GM19397 (cell line): Measurements from ENCODE around the gene TMEM54.
"Not testable (repeated sequence)": the region's sequence is repeated elsewhere in the genome, so short reads cannot be mapped to it uniquely, and the experiment has no call there.

Experiments
- ATAC-seq: cut with Tn5 transposase; IDR thresholded peaks from one replicate; pipeline ENCODE4 v1.9.1; 2021; ENCODE audit warnings: mild to moderate bottlenecking, moderate library complexity; ENCODE audit not compliant: unreplicated experiment

Gene TMEM54

GRCh38 chr1:32919811-32920733 lies 18.9 kb upstream of the TMEM54 start:
- ATAC-seq, result no peak

GRCh38 chr1:32918179-32918578 lies 17.0 kb upstream of the TMEM54 start:
- no peak for ATAC-seq

GRCh38 chr1:32917521-32917920 lies 16.3 kb upstream of the TMEM54 start:
- ATAC-seq, result no peak

DNA sequence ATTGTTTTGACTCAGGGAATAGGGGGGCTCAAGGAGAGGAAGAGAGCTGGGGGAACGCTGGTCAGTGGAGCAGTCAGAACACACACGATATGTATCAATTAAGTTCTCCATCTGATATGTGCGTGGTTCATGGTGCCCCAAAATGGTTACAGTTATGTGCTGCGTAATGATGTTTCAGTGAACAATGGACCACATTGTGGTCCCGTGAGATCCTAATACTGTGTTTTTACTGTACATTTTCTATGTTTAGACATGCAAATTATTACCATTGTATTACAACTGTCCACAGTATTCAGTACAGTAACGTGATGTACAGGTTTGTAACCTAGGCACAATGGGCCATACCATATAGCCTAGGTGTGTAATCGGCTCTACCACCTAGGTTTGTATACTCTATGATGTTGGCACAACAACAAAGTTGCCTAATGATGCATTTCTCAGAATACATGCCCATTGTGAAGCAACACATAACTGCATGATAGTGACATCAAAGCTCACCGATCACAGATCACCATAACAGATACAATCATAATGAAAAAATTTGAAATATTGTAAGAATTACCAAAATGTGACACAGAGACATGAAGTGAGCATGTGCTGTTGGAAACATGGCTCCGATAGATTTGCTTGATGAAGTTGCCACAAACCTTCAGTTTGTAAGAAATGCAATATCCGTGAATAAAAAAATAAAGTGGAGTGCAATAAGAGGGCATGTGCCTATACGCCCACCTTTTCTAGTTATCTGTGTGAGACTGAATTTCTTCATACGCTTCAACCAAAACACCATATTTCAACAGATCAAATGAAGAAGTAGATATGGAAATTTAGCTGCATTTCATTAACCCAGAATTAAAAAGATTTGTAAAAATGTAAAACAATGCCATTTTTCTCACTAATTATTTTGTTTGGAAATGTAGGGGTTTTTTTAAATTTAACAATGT lies 14.8 kb upstream of the TMEM54 start:
- no peak for ATAC-seq

DNA sequence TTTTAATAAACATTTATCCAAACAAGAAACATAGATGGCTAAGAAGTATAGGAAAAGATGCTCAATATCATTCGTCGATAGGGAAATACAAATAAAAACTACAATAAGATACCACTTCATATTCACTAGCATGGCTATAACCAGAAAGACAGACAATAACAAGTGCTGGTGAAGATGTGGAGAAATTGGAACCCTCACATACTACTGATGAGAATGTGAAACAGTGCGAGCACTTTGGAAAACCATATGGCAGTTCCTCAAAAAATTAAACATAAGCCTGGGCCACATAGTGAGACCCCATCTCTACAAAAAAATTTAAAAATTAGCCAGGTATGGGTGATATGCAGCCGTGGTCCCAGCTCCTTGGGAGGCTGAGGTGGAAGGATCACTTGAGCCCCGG lies 9.1 kb upstream of the TMEM54 start:
- ATAC-seq, result no peak

DNA sequence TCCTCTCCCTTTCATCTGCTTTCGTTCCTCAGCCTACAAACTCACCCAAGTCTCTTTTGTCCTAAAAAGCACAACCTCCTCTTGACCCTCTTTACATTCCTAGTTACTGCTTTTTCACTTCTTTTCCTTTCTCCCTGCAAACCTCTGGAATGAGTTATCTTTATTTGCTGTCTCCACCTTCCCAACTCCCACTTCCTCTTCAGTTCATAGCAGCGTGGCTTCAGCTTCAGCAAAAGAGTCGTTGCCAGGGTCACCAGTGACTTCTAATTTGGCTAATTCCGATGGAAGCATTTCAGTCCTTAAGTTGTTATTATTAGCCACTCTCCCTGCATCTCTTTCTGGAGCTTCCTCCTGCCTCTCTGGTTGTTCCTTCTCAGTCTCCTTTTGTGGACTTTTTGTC lies 6.2 kb upstream of the TMEM54 start:
- no peak for ATAC-seq

- no peak for ATAC-seq
Measured at GRCh38 chr1:32906654-32907053, 5.5 kb upstream of the TMEM54 start.

DNA sequence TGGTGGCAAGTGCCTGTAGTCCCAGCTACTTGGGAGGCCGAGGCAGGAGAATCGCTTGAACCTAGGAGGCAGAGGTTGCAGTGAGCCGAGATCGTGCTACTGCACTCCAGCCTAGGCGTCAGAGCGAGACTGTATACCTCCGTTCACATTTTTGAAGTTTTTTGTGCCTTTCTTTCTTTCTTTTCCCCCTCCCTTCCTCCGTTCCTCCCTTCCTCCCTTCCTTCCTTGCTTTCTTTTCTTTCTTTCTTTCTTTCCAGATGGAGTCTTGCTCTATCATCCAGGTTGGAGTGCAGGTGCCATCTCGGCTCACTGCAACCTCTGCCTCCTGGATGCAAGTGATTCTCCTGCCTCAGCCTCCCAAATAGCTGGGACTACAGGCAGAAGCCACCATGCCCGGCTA lies 4.4 kb upstream of the TMEM54 start:
- ATAC-seq, result not testable (repeated sequence)

DNA sequence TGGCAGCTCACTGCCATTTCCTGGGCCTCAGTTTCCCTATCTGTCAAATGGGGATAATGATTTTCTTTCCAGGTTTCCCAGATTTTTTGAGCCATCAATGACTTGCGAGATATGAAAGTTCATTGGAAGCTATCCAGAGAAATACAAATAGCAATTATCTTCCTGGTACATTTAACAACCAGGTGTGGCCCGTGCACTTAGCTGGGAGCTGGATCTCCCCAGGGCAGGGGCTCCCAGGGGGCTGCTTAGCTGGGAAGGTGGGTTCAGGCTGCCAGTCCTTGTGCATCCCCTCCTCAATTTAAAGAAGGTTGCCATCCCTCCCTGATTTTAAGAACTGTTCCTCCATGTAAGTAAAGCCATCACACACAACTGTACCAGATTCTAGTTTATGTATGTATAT lies 3.6 kb upstream of the TMEM54 start:
- ATAC-seq, result no peak

DNA sequence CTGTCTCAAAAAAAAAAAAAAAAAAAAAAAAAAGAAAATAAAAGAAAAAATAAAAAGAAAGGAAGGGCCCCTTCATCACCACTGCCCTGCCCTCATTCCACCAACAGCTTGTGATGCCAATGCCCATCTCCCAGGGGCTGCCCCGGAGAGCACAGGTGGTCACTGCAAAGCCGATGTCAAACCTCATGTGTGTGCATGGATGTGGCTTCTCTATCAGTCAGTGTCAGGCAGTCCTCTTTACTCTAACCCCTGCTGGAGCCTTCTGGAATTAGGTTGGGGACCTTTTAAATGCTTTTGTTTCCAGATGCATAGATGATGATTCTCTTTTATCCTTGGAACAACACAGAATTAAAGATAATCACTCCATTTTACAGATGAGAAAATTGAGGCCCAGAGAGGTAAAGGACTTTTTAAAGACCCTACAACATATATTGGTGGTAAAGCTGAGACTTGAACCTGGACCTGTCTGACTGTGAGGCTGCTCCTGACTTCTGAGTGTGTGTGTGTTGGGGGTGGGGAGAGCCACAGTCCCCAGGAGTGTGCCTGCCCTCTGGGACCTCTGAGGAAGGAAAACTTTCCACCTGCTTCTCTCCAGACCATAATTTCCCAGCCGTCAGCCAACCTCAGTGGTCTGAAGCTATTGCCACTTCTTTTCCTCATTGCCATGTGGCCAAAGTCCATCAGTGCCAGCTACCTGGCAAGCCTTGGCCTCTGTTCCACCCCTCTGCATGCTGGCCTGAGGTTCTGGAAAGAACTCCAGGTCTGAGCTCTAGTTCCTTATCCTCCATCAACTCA lies 3.0 kb upstream of the TMEM54 start:
- no peak for ATAC-seq

- ATAC-seq, result no peak
Measured at GRCh38 chr1:32902535-32902920, 1.3 kb upstream of the TMEM54 start.

DNA sequence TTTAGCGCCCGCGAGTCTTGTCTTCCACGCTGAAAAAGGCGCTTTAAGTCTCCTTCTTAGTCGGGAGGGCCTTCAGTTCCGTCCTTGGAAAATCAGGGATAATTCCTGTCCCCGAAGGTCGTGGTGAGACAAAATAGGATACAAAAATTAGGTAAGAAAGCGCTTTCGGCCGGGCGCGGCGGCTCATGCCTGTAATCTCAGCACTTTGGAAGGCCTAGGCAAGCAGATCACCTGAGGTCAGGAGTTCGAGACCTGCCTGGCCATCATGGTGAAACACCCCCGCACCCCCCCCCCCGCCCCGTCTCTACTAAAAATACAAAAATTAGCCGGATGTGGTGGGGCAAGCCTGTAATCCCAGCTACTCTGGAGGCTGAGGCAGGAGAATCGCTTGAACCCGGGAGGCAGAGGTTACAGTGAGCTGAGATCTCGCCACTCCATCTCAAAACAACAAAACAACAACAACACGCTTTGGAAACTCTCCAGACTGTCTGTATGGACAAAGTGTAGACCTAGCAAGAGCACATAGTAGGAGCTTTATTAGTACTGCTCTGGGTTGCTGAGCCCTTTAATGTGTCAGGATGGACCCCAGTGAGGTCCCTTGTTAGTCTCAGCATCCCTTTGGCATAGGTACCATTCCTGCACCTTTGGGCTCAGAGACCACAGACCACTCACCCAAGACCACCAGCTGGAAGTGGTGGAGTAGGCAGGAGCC lies 790 bp upstream of the TMEM54 start:
- no peak for ATAC-seq

DNA sequence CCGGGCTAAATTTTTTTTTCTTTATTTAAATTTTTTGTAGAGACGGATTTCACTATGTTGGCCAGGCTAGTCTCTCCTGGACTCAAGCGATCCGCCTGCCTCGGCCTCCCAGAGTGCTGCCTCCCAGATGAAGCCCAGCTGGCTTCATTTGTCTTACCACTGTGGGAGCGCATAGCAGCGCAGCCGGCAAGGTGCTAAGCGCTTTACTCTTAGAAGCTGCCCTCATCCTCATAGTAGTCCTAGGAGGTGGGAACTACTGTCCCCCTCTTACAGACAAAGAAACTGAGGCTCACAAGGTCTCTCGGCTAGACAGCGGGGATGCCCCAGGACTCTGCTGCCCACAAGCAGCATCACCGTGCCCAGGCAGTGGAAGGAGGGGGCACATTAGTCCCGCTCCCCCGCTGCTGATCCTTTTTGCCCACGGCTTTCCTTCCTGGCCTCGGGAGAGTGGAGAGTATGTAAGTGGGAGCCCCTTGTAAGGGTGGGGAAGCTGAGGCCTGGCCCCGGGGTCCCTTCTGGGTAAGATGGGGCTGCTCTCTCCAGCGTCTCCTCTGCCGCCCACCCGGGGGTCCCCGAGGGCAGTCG lies 726 bp downstream of the TMEM54 start:
- no peak for ATAC-seq

GRCh38 chr1:32899586-32900296 lies 1.4 kb downstream of the TMEM54 start:
- ATAC-seq, result no peak

GRCh38 chr1:32898958-32899357 lies 2.2 kb downstream of the TMEM54 start:
- no peak for ATAC-seq

GRCh38 chr1:32898056-32898455 lies 3.1 kb downstream of the TMEM54 start:
- ATAC-seq, result no peak

DNA sequence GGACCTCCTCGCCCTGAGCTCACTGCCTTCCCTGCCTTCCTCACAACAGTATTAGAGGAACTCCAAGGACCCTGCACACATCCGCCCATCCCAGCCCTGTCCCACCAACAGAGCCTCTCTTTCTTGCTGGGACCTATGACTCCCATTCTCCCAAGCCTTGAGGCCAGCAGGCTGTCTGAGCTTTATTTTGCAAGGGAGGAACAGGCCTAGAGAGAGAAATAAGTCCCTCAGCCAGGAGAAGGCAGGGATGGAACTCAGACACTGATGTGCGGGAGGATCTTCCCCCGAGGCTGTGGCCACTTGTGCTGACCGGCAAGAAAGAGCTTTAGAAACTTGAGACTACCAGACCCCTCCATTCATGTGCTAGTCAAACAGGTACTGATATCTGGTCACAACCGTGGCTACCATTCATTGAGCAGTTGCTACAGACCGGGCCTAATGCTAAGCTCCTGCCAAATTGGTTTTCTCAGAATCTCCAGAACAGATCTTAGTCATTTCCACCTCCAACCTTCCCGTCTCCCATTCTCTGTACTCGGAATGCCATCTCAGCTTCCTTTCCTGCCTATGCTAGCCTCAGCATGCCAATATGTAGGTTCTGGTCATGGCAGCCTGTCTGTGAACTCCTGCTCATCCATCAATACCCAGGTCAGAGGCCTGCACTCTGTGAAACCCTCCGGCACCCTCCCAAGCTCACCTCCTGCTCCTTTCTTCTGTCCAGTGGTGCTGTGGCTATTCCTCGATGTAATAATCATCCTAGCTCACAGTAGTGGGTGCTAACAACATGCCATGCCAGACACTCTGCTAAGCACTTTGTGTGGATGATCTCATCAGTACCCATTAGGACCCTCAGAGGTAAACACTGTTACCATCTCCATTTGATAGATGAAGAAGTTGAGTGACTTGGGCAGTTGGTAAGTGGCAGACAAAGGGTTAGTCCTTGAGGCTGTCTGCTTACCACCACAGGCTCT lies 3.8 kb downstream of the TMEM54 start:
- ATAC-seq, result no peak

GRCh38 chr1:32896451-32896850 lies 4.7 kb downstream of the TMEM54 start:
- ATAC-seq, result no peak
